ENCODE data around the gene PTGER3.

DNA sequence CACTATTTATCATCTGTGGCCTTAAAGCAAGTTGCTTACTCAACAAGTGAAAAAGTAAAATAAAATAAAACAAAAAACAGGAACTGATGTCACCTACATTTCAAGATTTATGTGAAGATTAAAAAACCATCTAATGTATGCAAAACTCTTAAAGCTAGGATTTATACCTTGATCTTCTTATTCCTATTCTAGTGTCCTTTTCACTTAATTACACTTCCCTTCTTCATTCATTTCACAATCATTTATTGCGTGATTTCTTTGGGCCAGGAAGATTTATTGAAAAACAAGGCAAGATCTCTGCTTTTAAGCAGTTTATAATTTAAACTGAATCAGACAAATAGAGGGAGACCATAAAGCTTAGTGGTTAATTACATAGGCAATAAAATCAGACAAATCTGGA is 18.6 kb downstream of the PTGER3 start:
- TF ChIP-seq, protein P1, sequence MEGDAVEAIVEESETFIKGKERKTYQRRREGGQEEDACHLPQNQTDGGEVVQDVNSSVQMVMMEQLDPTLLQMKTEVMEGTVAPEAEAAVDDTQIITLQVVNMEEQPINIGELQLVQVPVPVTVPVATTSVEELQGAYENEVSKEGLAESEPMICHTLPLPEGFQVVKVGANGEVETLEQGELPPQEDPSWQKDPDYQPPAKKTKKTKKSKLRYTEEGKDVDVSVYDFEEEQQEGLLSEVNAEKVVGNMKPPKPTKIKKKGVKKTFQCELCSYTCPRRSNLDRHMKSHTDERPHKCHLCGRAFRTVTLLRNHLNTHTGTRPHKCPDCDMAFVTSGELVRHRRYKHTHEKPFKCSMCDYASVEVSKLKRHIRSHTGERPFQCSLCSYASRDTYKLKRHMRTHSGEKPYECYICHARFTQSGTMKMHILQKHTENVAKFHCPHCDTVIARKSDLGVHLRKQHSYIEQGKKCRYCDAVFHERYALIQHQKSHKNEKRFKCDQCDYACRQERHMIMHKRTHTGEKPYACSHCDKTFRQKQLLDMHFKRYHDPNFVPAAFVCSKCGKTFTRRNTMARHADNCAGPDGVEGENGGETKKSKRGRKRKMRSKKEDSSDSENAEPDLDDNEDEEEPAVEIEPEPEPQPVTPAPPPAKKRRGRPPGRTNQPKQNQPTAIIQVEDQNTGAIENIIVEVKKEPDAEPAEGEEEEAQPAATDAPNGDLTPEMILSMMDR (IDR thresholded peaks at IDR 0.05): no peak
- no peak for TF ChIP-seq POLR2A (IDR thresholded peaks at IDR 0.05)
